SK-N-SH treated with all-trans-retinoic acid at 6 μM for 48 hours (cell line): Measurements from ENCODE around the gene DCPS.

Source experiments
- ATAC-seq: fragments of 200-7000 bp; cut with Tn5 transposase; 3 replicates; pipeline ENCODE4 v1.9.1; 2020; ENCODE audit warnings: mild to moderate bottlenecking, moderate library complexity
- ARNTL ChIP-seq: fragments of 450-650 bp; formaldehyde crosslinking; IDR thresholded peaks from 2 replicates; pipeline ENCODE4 v1.5.0; 2020; ENCODE audit warnings: low read depth, mild to moderate bottlenecking, moderate library complexity, borderline replicate concordance
- BACH2 ChIP-seq: fragments of 250-450 bp; sonication (Bioruptor Pico); IDR thresholded peaks from 2 replicates; pipeline ENCODE4 v1.9.0; 2021; ENCODE audit warnings: mild to moderate bottlenecking, borderline replicate concordance
- CSDC2 ChIP-seq: fragments of 250-450 bp; sonication (Bioruptor Pico); IDR thresholded peaks from 2 replicates; pipeline ENCODE4 v1.5.0; 2020; ENCODE audit warnings: mild to moderate bottlenecking, moderate library complexity
- ESRRG ChIP-seq: fragments of 250-450 bp; sonication (Bioruptor Pico); IDR thresholded peaks from 2 replicates; pipeline ENCODE4 v1.6.1; 2021; ENCODE audit warnings: mild to moderate bottlenecking
- GLIS3 ChIP-seq: fragments of 250-450 bp; sonication (Bioruptor Pico); IDR thresholded peaks from 2 replicates; pipeline ENCODE4 v1.5.0; 2020; ENCODE audit warnings: mild to moderate bottlenecking, moderate library complexity
- ISL1 ChIP-seq: fragments of 250-450 bp; sonication (Bioruptor Pico); IDR thresholded peaks from 2 replicates; pipeline ENCODE4 v2.1.2; 2022; ENCODE audit warnings: mild to moderate bottlenecking, moderate library complexity
- PPARA ChIP-seq: fragments of 250-450 bp; sonication (Bioruptor Pico); IDR thresholded peaks from 2 replicates; pipeline ENCODE4 v1.5.0; 2020; ENCODE audit warnings: mild to moderate bottlenecking, borderline replicate concordance
- RARB ChIP-seq: fragments of 250-450 bp; sonication (Bioruptor Pico); IDR thresholded peaks from 2 replicates; pipeline ENCODE4 v1.8.0; 2021; ENCODE audit warnings: mild to moderate bottlenecking, moderate library complexity
- SNAI2 ChIP-seq: fragments of 250-450 bp; sonication (Bioruptor Pico); IDR thresholded peaks from 2 replicates; pipeline ENCODE4 v1.5.0; 2020; ENCODE audit warnings: mild to moderate bottlenecking, moderate library complexity
- TCF4 ChIP-seq: fragments of 250-450 bp; sonication (Bioruptor Pico); IDR thresholded peaks from 2 replicates; pipeline ENCODE4 v1.8.0; 2021; ENCODE audit warnings: mild to moderate bottlenecking, moderate library complexity, borderline replicate concordance
- TOX ChIP-seq: fragments of 250-450 bp; sonication (Bioruptor Pico); IDR thresholded peaks from 2 replicates; pipeline ENCODE4 v1.8.0; 2021; ENCODE audit warnings: mild to moderate bottlenecking, moderate library complexity, borderline replicate concordance
- ZC3H10 ChIP-seq: fragments of 250-450 bp; sonication (Bioruptor Pico); IDR thresholded peaks from 2 replicates; pipeline ENCODE4 v1.5.1; 2021; ENCODE audit warnings: mild to moderate bottlenecking, moderate library complexity
- ZFP3 ChIP-seq: fragments of 250-450 bp; sonication (Bioruptor Pico); IDR thresholded peaks from 2 replicates; pipeline ENCODE4 v1.5.0; 2020; ENCODE audit warnings: mild to moderate bottlenecking, moderate library complexity
- ZFP30 ChIP-seq: fragments of 450-650 bp; formaldehyde crosslinking; IDR thresholded peaks from 2 replicates; pipeline ENCODE4 v1.5.0; 2022; ENCODE audit warnings: mild to moderate bottlenecking, moderate library complexity
- ZNF565 ChIP-seq: fragments of 450-650 bp; formaldehyde crosslinking; conservative IDR thresholded peaks from 2 replicates; pipeline ENCODE4 v1.5.0; 2020; ENCODE audit warnings: low read depth, mild to moderate bottlenecking, moderate library complexity
- ZNF70 ChIP-seq: fragments of 450-650 bp; formaldehyde crosslinking; IDR thresholded peaks from 2 replicates; pipeline ENCODE4 v1.5.0; 2020; ENCODE audit warnings: mild to moderate bottlenecking, moderate library complexity
- ZNF8 ChIP-seq: fragments of 450-650 bp; formaldehyde crosslinking; IDR thresholded peaks from 2 replicates; pipeline ENCODE4 v1.5.0; 2020; ENCODE audit warnings: mild to moderate bottlenecking, moderate library complexity
- TF ChIP-seq, protein P1 (sequence below): fragments of 250-450 bp; sonication (Bioruptor Pico); IDR thresholded peaks from 2 replicates; pipeline ENCODE4 v1.5.1; 2020; ENCODE audit warnings: low read depth, mild to moderate bottlenecking, moderate library complexity
- TF ChIP-seq, protein P2 (sequence below): fragments of 250-450 bp; sonication (Bioruptor Pico); IDR thresholded peaks from 2 replicates; pipeline ENCODE4 v1.5.1; 2021; ENCODE audit warnings: mild to moderate bottlenecking, moderate library complexity
- TF ChIP-seq, protein P3 (sequence below): fragments of 250-450 bp; sonication (Bioruptor Pico); IDR thresholded peaks from 2 replicates; pipeline ENCODE4 v1.8.0; 2020; ENCODE audit warnings: mild to moderate bottlenecking, moderate library complexity, borderline replicate concordance
- TF ChIP-seq, protein P4 (sequence below): fragments of 250-450 bp; sonication (Bioruptor Pico); IDR thresholded peaks from 2 replicates; pipeline ENCODE4 v1.8.0; 2021; ENCODE audit warnings: low read depth, mild to moderate bottlenecking, moderate library complexity, borderline replicate concordance

DCPS gene

DNA sequence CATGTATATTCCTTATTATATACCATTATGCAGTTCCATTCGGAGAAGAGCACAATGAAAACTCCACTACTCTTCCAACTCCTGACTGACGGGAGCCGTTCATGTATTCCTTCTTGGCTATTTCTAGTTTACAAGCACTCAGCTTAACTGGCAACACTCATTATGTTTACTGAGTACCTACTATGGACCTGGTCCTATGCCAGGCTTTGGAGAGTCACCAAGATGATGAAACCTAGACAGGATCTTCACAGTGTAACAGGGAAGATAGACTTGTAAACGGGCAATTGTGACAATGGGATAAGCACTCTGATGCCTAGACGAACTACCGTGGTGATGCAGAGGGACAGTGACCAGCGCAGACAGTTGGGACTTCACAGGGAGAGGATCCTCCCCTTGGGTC, 29.3 kb downstream of the DCPS start:
- no peak for TF ChIP-seq PPARA (CRISPR knock-in tag)
- TF ChIP-seq, protein P1, sequence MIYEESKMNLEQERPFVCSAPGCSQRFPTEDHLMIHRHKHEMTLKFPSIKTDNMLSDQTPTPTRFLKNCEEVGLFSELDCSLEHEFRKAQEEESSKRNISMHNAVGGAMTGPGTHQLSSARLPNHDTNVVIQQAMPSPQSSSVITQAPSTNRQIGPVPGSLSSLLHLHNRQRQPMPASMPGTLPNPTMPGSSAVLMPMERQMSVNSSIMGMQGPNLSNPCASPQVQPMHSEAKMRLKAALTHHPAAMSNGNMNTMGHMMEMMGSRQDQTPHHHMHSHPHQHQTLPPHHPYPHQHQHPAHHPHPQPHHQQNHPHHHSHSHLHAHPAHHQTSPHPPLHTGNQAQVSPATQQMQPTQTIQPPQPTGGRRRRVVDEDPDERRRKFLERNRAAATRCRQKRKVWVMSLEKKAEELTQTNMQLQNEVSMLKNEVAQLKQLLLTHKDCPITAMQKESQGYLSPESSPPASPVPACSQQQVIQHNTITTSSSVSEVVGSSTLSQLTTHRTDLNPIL (CRISPR knock-in tag): no peak
- no peak for TF ChIP-seq GLIS3
- no peak for TF ChIP-seq ISL1
- no peak for TF ChIP-seq ZNF70
- TF ChIP-seq BACH2 (CRISPR knock-in tag): no peak
- TF ChIP-seq ESRRG (CRISPR knock-in tag): no peak
- no peak for TF ChIP-seq CSDC2 (CRISPR knock-in tag)
- TF ChIP-seq, all 23 proteins: peak for 0
- no peak for ATAC-seq

DNA sequence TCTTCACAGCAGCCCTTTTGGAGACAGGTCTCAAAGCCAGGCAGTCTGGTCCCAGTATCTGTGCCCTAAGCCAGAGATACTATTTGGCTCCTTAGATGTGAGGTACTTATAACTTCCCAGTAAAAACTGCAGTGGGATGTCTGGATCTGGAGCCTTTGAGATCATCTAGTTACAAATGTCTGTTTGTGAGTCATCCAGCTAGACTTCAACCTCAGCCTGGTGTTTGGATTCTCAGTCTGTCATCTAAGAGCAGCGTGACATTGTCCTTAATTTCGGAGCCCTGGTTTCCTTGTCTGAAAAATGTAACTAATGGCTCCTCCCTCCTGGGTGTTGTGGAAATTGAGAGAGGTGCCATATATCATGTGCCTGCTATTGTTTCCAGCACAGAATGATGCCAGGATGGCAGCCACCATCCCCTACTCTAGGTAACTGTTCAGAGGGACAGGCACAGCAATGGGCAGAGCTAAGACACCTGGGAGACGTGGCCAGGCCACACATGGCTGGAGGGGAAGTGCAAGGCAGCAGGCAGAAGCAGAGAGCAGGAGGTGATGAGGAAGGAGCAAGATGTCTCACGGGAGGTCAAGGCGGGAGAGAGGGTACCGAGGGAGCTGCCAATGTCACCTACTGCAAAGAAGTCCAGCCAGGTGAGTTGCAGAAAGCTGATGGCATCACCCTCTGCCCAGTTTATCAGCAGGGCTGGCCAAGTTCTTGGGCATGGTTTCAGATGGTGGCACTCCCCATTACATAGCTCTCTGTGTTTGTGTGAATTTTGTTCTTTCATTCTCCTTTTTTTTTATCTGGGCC, 31.0 kb downstream of the DCPS start:
- TF ChIP-seq ZNF8: no peak
- TF ChIP-seq, protein P2, sequence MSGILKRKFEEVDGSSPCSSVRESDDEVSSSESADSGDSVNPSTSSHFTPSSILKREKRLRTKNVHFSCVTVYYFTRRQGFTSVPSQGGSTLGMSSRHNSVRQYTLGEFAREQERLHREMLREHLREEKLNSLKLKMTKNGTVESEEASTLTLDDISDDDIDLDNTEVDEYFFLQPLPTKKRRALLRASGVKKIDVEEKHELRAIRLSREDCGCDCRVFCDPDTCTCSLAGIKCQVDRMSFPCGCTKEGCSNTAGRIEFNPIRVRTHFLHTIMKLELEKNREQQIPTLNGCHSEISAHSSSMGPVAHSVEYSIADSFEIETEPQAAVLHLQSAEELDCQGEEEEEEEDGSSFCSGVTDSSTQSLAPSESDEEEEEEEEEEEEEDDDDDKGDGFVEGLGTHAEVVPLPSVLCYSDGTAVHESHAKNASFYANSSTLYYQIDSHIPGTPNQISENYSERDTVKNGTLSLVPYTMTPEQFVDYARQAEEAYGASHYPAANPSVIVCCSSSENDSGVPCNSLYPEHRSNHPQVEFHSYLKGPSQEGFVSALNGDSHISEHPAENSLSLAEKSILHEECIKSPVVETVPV: no peak
- no peak for TF ChIP-seq ZNF70
- TF ChIP-seq ZFP3 (CRISPR knock-in tag): no peak
- no peak for TF ChIP-seq ZC3H10 (CRISPR knock-in tag)
- TF ChIP-seq ESRRG (CRISPR knock-in tag): no peak
- TF ChIP-seq RARB (CRISPR knock-in tag): no peak
- no peak for TF ChIP-seq TOX (CRISPR knock-in tag)
- TF ChIP-seq ZNF565: no peak
- TF ChIP-seq PPARA (CRISPR knock-in tag): no peak
- TF ChIP-seq, protein P3, sequence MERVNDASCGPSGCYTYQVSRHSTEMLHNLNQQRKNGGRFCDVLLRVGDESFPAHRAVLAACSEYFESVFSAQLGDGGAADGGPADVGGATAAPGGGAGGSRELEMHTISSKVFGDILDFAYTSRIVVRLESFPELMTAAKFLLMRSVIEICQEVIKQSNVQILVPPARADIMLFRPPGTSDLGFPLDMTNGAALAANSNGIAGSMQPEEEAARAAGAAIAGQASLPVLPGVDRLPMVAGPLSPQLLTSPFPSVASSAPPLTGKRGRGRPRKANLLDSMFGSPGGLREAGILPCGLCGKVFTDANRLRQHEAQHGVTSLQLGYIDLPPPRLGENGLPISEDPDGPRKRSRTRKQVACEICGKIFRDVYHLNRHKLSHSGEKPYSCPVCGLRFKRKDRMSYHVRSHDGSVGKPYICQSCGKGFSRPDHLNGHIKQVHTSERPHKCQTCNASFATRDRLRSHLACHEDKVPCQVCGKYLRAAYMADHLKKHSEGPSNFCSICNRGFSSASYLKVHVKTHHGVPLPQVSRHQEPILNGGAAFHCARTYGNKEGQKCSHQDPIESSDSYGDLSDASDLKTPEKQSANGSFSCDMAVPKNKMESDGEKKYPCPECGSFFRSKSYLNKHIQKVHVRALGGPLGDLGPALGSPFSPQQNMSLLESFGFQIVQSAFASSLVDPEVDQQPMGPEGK (CRISPR knock-in tag): no peak
- no peak for TF ChIP-seq BACH2 (CRISPR knock-in tag)
- no peak for TF ChIP-seq ISL1
- TF ChIP-seq, protein P1 (CRISPR knock-in tag): no peak
- peak; percentile 33 for ATAC-seq

DNA sequence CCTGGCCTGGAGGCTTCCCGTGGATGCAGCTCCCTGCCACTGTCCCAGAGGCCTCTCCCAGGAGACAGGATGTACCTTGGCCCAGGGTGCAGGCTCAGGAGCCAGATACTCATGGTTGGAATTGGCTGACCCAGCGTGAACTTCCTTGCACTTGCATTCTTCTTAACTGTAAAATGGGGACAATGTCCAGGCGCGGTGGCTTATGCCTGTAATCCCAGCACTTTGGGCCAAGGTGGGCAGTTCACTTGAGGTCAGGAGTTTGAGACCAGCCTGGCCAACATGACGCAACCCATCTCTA, 31.6 kb downstream of the DCPS start:
- no peak for TF ChIP-seq RARB (CRISPR knock-in tag)
- ATAC-seq: no peak

DNA sequence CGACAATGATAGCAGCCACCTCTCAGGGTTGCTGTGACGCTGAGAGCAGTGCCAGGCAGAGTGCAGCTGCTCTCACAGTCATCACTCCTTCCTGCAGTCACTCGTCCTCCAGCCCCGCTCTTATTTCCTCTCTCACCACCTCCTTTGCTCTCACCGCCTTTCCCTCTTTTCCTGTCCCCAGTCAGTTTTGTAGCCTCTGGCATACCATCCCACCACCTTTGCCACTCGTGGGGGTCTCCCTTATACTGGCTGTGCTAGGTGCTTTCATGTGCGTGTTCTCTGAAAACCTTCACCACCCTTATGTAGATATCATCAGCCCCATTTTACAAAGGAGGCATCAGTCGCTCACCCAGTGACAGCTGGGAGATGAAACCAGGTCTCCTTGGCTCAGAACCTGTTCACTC, 32.3 kb downstream of the DCPS start:
- TF ChIP-seq ZFP3 (CRISPR knock-in tag): no peak
- no peak for TF ChIP-seq TCF4
- TF ChIP-seq ARNTL: no peak
- TF ChIP-seq, protein P2: no peak
- no peak for TF ChIP-seq ZNF565
- no peak for TF ChIP-seq ZNF8
- TF ChIP-seq PPARA (CRISPR knock-in tag): no peak
- TF ChIP-seq, protein P4, sequence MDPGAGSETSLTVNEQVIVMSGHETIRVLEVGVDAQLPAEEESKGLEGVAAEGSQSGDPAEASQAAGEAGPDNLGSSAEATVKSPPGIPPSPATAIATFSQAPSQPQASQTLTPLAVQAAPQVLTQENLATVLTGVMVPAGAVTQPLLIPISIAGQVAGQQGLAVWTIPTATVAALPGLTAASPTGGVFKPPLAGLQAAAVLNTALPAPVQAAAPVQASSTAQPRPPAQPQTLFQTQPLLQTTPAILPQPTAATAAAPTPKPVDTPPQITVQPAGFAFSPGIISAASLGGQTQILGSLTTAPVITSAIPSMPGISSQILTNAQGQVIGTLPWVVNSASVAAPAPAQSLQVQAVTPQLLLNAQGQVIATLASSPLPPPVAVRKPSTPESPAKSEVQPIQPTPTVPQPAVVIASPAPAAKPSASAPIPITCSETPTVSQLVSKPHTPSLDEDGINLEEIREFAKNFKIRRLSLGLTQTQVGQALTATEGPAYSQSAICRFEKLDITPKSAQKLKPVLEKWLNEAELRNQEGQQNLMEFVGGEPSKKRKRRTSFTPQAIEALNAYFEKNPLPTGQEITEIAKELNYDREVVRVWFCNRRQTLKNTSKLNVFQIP (CRISPR knock-in tag): no peak
- TF ChIP-seq CSDC2 (CRISPR knock-in tag): no peak
- TF ChIP-seq, protein P3 (CRISPR knock-in tag): no peak
- TF ChIP-seq RARB (CRISPR knock-in tag): no peak
- TF ChIP-seq TOX (CRISPR knock-in tag): no peak
- no peak for TF ChIP-seq BACH2 (CRISPR knock-in tag)
- no peak for TF ChIP-seq ZNF70
- TF ChIP-seq ZFP30 (CRISPR knock-in tag): no peak
- no peak for TF ChIP-seq ESRRG (CRISPR knock-in tag)
- no peak for TF ChIP-seq SNAI2 (CRISPR knock-in tag)
- TF ChIP-seq ISL1: no peak
- ATAC-seq: no peak
